SU-DHL-6 (cell line): ENCODE data around the gene CENPX.

Experiments used
- EZH2phosphoT487 ChIP-seq: fragments of 200-600 bp; sonication (generic), shearing (Covaris generic); conservative IDR thresholded peaks from 2 replicates; pipeline ENCODE4 v1.6.1; 2018; ENCODE audit warnings: mild to moderate bottlenecking, antibody characterized with exemption, low read length, moderate library complexity, mixed read lengths
- TF ChIP-seq, protein P1 (sequence below): fragments of 200-600 bp; sonication (generic); IDR thresholded peaks from one replicate; pipeline ENCODE4 v1.5.1; 2017; ENCODE audit warnings: antibody characterized with exemption, mild to moderate bottlenecking, low read length, moderate library complexity; ENCODE audit not compliant: insufficient read depth, poor library complexity, severe bottlenecking

GRCh38 chr17:82008258-82008940, 14.3 kb downstream of the CENPX start:
- TF ChIP-seq, protein P1, sequence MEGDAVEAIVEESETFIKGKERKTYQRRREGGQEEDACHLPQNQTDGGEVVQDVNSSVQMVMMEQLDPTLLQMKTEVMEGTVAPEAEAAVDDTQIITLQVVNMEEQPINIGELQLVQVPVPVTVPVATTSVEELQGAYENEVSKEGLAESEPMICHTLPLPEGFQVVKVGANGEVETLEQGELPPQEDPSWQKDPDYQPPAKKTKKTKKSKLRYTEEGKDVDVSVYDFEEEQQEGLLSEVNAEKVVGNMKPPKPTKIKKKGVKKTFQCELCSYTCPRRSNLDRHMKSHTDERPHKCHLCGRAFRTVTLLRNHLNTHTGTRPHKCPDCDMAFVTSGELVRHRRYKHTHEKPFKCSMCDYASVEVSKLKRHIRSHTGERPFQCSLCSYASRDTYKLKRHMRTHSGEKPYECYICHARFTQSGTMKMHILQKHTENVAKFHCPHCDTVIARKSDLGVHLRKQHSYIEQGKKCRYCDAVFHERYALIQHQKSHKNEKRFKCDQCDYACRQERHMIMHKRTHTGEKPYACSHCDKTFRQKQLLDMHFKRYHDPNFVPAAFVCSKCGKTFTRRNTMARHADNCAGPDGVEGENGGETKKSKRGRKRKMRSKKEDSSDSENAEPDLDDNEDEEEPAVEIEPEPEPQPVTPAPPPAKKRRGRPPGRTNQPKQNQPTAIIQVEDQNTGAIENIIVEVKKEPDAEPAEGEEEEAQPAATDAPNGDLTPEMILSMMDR: no peak
- TF ChIP-seq EZH2phosphoT487: no peak
